Measurements from ENCODE around the gene CBY1.
A peak's percentile ranks its signal among the peaks of the same experiment; 100 is the strongest.

CBY1 gene

GRCh38 chr22:38705235-38706100 is 49.0 kb downstream of the CBY1 start, which contains the start of gene GTPBP1:
Gene GTPBP1 (plus strand): TSS chr22:38705944. CDS start chr22:38705956, 12 bp downstream.
- DNase-seq, result peak; percentile 100

- DNase-seq, result peak; percentile 26
Measured at GRCh38 chr22:38706101-38706900, 49.9 kb downstream of the CBY1 start.

GRCh38 chr22:38706901-38707195 is 50.4 kb downstream of the CBY1 start:
- no peak for DNase-seq

- DNase-seq, result peak; percentile 19
Measured at GRCh38 chr22:38707346-38707745, 50.9 kb downstream of the CBY1 start.

GRCh38 chr22:38707984-38708383 is 51.5 kb downstream of the CBY1 start:
- DNase-seq, result no peak

GRCh38 chr22:38709306-38709705 is 52.9 kb downstream of the CBY1 start:
- no peak for DNase-seq

- DNase-seq, result no peak
Measured at GRCh38 chr22:38710351-38710750, 53.9 kb downstream of the CBY1 start.

- DNase-seq, result no peak
Measured at GRCh38 chr22:38710866-38711265, 54.4 kb downstream of the CBY1 start.

GRCh38 chr22:38712486-38713207 is 56.2 kb downstream of the CBY1 start:
- DNase-seq, result no peak

- DNase-seq, result no peak
Measured at GRCh38 chr22:38713921-38714320, 57.5 kb downstream of the CBY1 start.

GRCh38 chr22:38715176-38715764 is 58.8 kb downstream of the CBY1 start:
- no peak for DNase-seq

GRCh38 chr22:38715852-38716251 is 59.4 kb downstream of the CBY1 start:
- DNase-seq, result no peak

- DNase-seq, result no peak
Measured at GRCh38 chr22:38716271-38716670, 59.8 kb downstream of the CBY1 start.

- no peak for DNase-seq
Measured at GRCh38 chr22:38716826-38717225, 60.4 kb downstream of the CBY1 start.

- DNase-seq, result no peak
Measured at GRCh38 chr22:38717244-38717643, 60.8 kb downstream of the CBY1 start.

- DNase-seq, result peak; percentile 68
Measured at GRCh38 chr22:38718414-38718813, 62.0 kb downstream of the CBY1 start.

- DNase-seq, result no peak
Measured at GRCh38 chr22:38719196-38719595, 62.8 kb downstream of the CBY1 start.

- DNase-seq, result no peak
Measured at GRCh38 chr22:38720350-38720749, 63.9 kb downstream of the CBY1 start.

- no peak for DNase-seq
Measured at GRCh38 chr22:38721551-38721950, 65.1 kb downstream of the CBY1 start.

Data from fibroblast of skin of right biceps (primary cell).